Smooth muscle cell (in vitro differentiated cells): ENCODE measurements around the gene MXRA5. TPM values are rescaled to one million over a fixed set of nuclear protein-coding genes. Genes with fewer than 3 reads are reported as not detected.

Experiments
- DNase-seq: peaks from one replicate; lab custom pipeline; 2025; ENCODE audit not compliant: unreplicated experiment; lab: John Stamatoyannopoulos, UW
- H2AFZ ChIP-seq: fragments of 200-600 bp; sonication (generic); 2 replicates; pipeline ENCODE4 v1.6.0; 2016; ENCODE audit warnings: antibody characterized with exemption, low read depth, mild to moderate bottlenecking
- H3F3A ChIP-seq: fragments of 200-600 bp; sonication (generic); 2 replicates; pipeline ENCODE4 v1.6.0; 2017; ENCODE audit warnings: antibody characterized with exemption, low read depth
- H3K27ac ChIP-seq: fragments of 200-600 bp; sonication (generic); 2 replicates; pipeline ENCODE4 v1.5.1; 2016; ENCODE audit warnings: low read depth, mild to moderate bottlenecking
- H3K27me3 ChIP-seq: fragments of 200-600 bp; sonication (generic); 2 replicates; pipeline ENCODE4 v1.6.1; 2016; ENCODE audit warnings: low read depth, mild to moderate bottlenecking
- H3K36me3 ChIP-seq: fragments of 200-600 bp; sonication (generic); 2 replicates; pipeline ENCODE4 v1.5.1; 2016; ENCODE audit warnings: low read depth
- H3K4me1 ChIP-seq: fragments of 200-600 bp; sonication (generic); 2 replicates; pipeline ENCODE4 v1.5.1; 2016; ENCODE audit warnings: low read depth
- H3K4me2 ChIP-seq: fragments of 200-600 bp; sonication (generic); 2 replicates; pipeline ENCODE4 v1.6.0; 2016; ENCODE audit warnings: mild to moderate bottlenecking
- H3K4me3 ChIP-seq: fragments of 200-600 bp; sonication (generic); 2 replicates; pipeline ENCODE4 v1.5.1; 2016; ENCODE audit warnings: mild to moderate bottlenecking
- H3K79me2 ChIP-seq: fragments of 200-600 bp; sonication (generic); 2 replicates; pipeline ENCODE4 v1.6.0; 2016; ENCODE audit warnings: low read depth, mild to moderate bottlenecking
- H3K9ac ChIP-seq: fragments of 200-600 bp; sonication (generic); 2 replicates; pipeline ENCODE4 v1.6.0; 2016; ENCODE audit warnings: low read depth
- H3K9me3 ChIP-seq: fragments of 200-600 bp; sonication (generic); replicated peaks from 2 replicates; pipeline ENCODE4 v1.5.1; 2016; ENCODE audit warnings: low read depth
- H4K20me1 ChIP-seq: fragments of 200-600 bp; sonication (generic); 2 replicates; pipeline ENCODE4 v1.6.0; 2016; ENCODE audit warnings: low read depth
- WGBS: methylation state at CpG from one replicate; pipeline ENCODE4 v1.1.7; 2016; ENCODE audit warnings: low lambda C conversion rate; 5-methylcytosine and 5-hydroxymethylcytosine counted together
- polyA plus RNA-seq: library from polyadenylated mRNA; unstranded; fragments of >200 nt; fragmentation: Nextera tagmentation; extraction: Ambion mirVana; gene quantifications from 2 replicates; pipeline ENCODE4 v1.2.1, GENCODE V29; 2016
- total RNA-seq: library from RNA; depleted of rRNA; stranded (reverse); fragments of >200 nt; gene quantifications from 2 replicates; pipeline ENCODE4 v1.2.3, GENCODE V29; 2014
- TF ChIP-seq, protein P1 (sequence below): fragments of 200-600 bp; sonication (generic); IDR thresholded peaks from 2 replicates; pipeline ENCODE4 v1.5.1; 2017; ENCODE audit warnings: borderline replicate concordance, mild to moderate bottlenecking, antibody characterized with exemption; ENCODE audit not compliant: insufficient read depth, poor library complexity, severe bottlenecking

MXRA5 gene
- total and polyA plus RNA-seq, 2 experiments from 2014 or later: 167 to 431 TPM

DNA sequence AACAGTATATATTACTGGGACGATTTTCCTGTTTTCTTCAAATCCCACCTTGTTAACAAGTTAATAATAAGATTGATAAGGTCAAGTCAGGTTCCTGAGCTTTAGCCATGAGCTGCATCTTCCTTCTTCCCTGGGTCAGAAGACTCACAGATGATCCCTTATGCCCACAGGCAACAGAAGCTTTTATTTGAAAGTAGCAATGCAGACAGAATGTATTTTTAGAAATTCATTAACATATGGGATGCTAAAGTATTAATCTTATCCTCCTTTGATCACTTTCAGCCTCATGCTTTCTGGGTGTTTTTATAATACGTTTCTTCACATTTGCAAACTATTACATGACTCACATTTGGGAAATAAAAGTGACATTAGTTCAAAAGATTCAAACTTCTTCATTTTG, 42.0 kb upstream of the MXRA5 start:
- Histone ChIP-seq H3K27me3 (no peaks in the 10 kb centered on the region), H3K9me3 (no peaks in the 10 kb centered on the region), H2AFZ (no peak overlapping the region), H4K20me1 (no peaks in the 10 kb centered on the region), H3K36me3 (no peaks in the 10 kb centered on the region), H3F3A (no peaks in the 10 kb centered on the region), H3K27ac (no peak overlapping the region), H3K4me3 (no peak overlapping the region), H3K4me2 (no peak overlapping the region), H3K79me2 (no peaks in the 10 kb centered on the region), H3K4me1 (no peaks in the 10 kb centered on the region), H3K9ac (no peak overlapping the region)
- TF ChIP-seq, protein P1, sequence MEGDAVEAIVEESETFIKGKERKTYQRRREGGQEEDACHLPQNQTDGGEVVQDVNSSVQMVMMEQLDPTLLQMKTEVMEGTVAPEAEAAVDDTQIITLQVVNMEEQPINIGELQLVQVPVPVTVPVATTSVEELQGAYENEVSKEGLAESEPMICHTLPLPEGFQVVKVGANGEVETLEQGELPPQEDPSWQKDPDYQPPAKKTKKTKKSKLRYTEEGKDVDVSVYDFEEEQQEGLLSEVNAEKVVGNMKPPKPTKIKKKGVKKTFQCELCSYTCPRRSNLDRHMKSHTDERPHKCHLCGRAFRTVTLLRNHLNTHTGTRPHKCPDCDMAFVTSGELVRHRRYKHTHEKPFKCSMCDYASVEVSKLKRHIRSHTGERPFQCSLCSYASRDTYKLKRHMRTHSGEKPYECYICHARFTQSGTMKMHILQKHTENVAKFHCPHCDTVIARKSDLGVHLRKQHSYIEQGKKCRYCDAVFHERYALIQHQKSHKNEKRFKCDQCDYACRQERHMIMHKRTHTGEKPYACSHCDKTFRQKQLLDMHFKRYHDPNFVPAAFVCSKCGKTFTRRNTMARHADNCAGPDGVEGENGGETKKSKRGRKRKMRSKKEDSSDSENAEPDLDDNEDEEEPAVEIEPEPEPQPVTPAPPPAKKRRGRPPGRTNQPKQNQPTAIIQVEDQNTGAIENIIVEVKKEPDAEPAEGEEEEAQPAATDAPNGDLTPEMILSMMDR: no peak
- 44% methylated on average over 2 of the region's 2 CpGs for WGBS
- DNase-seq: no peak

DNA sequence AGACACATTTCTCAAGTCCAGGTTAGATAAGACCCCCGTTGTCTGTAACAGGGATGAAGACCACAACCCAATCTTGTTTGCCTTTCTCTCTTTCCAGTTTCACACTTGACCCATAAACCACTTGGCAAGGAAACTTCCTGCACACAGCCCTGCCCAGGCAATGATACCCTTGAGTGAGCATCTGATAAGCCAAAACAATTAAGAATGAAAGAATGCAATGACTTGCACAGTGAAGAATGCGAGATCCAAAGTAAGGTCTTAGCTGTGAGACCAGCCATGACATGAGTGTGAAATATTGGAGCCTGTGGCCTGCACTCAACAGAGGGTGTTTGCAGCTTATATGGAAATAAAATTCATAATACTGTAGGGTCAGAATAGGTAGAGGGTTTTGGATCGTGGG, 37.9 kb upstream of the MXRA5 start:
- no peaks in the 10 kb centered on the region for H3F3A ChIP-seq
- H3K27ac ChIP-seq: no peak overlapping the region
- no peaks in the 10 kb centered on the region for H4K20me1 ChIP-seq
- no peak for DNase-seq
- H3K27me3 ChIP-seq: no peaks in the 10 kb centered on the region
- no peak overlapping the region for H3K4me2 ChIP-seq
- TF ChIP-seq, protein P1: no peak
- no peak overlapping the region for H3K9ac ChIP-seq
- 72% methylated on average over 3 of the region's 3 CpGs for WGBS
- H3K4me3 ChIP-seq: no peak overlapping the region
- no peaks in the 10 kb centered on the region for H3K9me3 ChIP-seq
- H3K4me1 ChIP-seq: no peaks in the 10 kb centered on the region
- no peak overlapping the region for H2AFZ ChIP-seq
- H3K36me3 ChIP-seq: no peaks in the 10 kb centered on the region
- H3K79me2 ChIP-seq: no peaks in the 10 kb centered on the region

DNA sequence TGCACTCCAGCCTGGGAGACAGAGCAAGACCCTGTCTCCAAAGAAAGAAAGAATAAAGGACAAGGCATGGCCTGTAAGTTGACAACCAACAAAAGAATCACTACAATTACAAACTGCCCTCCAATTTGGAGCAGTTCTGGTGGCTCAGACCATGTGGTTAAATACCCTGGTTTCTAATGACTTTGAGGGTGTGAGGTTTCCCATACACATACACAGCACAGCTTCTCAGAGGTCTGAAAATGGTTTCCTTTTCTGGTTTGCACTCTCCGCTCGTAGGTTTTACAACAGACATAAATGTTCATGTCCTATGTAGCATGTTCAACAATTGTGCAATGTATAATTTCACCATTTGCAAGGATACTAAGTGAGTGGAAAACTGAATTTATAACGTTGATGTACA, 34.2 kb upstream of the MXRA5 start:
- TF ChIP-seq, protein P1: no peak
- H3K27ac ChIP-seq: no peak overlapping the region
- WGBS: 48% methylated on average over 3 of the region's 3 CpGs

DNA sequence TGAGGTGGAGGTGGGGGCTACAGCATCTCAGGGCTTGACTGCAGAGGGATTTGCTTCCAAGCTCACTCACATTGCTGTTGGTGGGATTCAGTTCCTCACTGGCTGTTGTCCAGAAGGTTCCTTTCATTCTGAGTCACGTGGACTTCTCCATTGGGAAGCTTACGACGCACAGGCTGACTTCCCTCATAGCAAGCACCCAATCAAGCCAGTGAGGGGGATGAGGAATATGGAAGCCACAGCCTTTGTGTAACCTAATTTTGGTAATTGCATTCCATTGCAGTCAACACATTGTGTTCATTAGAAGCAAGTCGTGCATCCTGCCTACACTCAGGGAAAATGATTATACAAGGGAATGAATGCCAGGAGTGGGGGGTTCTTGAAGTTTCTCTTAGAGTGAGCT, 32.7 kb upstream of the MXRA5 start:
- Histone ChIP-seq H3K27me3 (no peaks in the 10 kb centered on the region), H3K79me2 (no peaks in the 10 kb centered on the region), H3K9me3 (no peaks in the 10 kb centered on the region), H3K9ac (no peak overlapping the region), H3K27ac (no peak overlapping the region), H4K20me1 (no peaks in the 10 kb centered on the region), H3K4me2 (no peak overlapping the region), H3K4me3 (no peak overlapping the region), H2AFZ (no peak overlapping the region), H3K4me1 (no peaks in the 10 kb centered on the region), H3K36me3 (no peaks in the 10 kb centered on the region), H3F3A (no peaks in the 10 kb centered on the region)
- 74% methylated on average over 4 of the region's 4 CpGs for WGBS
- no peak for DNase-seq
- TF ChIP-seq, protein P1: no peak

More for the DNA sequence above, 34.2 kb upstream of the MXRA5 start:
- no peaks in the 10 kb centered on the region for H3K4me1 ChIP-seq
- H3K9me3 ChIP-seq: no peaks in the 10 kb centered on the region
- H3K36me3 ChIP-seq: no peaks in the 10 kb centered on the region
- H3K27me3 ChIP-seq: no peaks in the 10 kb centered on the region
- H3K4me3 ChIP-seq: no peak overlapping the region
- H3K9ac ChIP-seq: no peak overlapping the region
- H4K20me1 ChIP-seq: no peaks in the 10 kb centered on the region
- no peak overlapping the region for H3K4me2 ChIP-seq
- H2AFZ ChIP-seq: no peak overlapping the region
- H3K79me2 ChIP-seq: no peaks in the 10 kb centered on the region
- no peaks in the 10 kb centered on the region for H3F3A ChIP-seq
- no peak for DNase-seq
